IPS DF 19.7 (cell line): ENCODE results near the gene MYO1E.

Experiments
- DNase-seq: peaks from one replicate; pipeline ENCODE4 v3.0.0-alpha.2; 2013; ENCODE audit warnings: low read depth, low spot score

MYO1E gene

GRCh38 chr15:59266028-59266427 lies 106.6 kb downstream of the MYO1E start:
- no peak for DNase-seq

DNA sequence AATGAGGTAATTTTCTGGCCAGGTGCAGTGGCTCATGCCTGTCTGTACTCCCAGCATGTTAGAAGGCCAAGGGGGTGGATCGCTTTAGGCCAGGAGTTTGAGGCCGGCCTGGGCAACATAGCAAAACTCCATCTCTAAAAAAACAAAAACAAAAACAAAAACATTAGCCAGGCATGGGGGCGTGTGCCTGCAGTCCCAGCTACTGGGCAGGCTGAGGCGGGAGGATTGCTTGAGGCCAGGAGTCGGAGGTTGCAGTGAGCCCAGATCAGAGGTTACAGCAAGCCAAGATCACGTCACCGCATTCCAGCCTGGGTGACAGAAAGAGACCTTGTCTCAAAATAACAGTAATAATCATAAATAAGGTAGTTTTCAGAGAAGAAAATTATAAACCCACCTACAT lies 110.4 kb downstream of the MYO1E start:
- DNase-seq = no peak

GRCh38 chr15:59260090-59260489 lies 112.6 kb downstream of the MYO1E start:
- DNase-seq = no peak

- no peak for DNase-seq
These were observed 113.3 kb downstream of the MYO1E start for GRCh38 chr15:59259137-59259943.

- no peak for DNase-seq
These were observed 114.4 kb downstream of the MYO1E start for GRCh38 chr15:59258317-59258716.

DNA sequence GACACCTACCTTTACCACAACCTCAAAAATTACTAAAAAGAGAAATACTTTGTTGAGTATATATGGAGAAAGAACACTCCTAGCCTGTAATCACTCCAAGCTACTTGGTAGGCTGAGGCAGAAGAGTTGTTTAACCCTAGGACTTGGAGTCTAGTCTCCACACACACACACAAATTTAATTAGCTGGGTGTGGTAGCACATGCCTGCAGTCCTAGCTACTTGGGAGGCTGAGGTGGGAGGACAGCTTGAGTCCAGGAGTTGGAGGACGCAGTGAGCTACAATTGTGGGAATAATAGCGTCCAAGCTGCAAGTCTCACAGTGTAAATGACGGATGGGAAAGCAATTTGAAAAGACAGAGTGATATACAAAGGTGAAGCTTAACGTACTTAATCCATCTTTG lies 115.5 kb downstream of the MYO1E start:
- no peak for DNase-seq

GRCh38 chr15:59256482-59256881 lies 116.2 kb downstream of the MYO1E start:
- no peak for DNase-seq

- DNase-seq = no peak
These were observed 116.9 kb downstream of the MYO1E start for GRCh38 chr15:59255680-59256336.

- DNase-seq = no peak
These were observed 120.5 kb downstream of the MYO1E start for GRCh38 chr15:59252137-59252536.

GRCh38 chr15:59251001-59251845 lies 121.4 kb downstream of the MYO1E start:
- no peak for DNase-seq

DNA sequence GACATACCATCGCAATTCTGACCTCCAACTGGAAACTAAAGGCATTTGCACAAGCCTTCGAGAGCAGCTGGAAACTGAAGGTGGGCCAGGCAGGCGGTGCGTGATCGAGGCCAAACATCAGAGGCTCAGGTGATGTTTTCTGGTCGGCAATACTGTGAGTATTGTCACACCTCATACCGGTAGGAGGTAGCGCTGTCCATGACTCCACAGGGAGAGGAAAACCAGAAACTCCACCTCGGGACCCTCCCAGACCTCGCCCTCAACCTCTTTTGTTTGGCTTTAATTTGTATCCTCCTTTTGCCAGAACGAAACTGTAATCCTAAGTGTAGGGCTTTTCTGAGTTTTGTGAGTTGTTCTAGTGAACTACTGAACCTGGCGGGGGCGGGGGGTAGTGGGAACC lies 122.4 kb downstream of the MYO1E start:
- DNase-seq = no peak

DNA sequence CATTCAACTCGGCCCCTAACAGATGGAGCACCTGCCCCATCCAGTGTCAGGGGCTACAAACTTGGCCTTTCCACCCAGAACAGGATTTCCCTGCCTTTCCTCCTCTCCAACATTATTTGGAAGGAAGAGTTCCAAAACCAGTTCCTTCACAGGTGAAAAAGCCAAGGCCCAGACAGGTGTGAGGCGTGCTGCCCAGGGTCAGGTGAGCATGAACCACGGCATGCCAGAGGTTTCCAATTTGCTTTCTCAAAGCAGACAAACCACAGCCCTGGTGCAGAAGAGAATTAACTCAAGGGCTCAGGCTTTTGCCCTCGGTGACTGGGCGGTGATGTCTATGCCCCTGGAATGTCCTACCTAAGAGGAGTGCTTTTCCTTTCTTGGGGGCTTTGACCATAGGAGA lies 122.9 kb downstream of the MYO1E start:
- DNase-seq = no peak

DNA sequence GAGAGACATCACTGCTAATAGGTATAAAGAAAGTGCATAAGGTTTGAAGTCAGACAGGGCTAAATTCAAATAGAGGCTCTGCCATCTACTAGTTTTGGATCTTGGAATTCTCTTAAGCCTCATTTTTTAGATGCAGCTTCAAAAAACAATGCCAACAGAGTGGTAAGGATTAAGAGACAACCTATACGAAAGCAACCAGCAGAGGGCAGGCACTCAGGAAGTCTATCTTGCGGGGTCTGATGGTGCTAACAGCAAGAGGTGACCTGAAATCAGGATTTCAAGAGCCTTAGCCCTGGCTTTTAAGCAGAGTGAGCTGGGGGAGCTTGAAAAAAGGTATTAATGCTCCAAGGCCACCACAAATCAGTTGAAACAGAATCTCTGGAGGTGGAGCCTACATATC lies 125.3 kb downstream of the MYO1E start:
- peak; percentile 64 for DNase-seq

DNA sequence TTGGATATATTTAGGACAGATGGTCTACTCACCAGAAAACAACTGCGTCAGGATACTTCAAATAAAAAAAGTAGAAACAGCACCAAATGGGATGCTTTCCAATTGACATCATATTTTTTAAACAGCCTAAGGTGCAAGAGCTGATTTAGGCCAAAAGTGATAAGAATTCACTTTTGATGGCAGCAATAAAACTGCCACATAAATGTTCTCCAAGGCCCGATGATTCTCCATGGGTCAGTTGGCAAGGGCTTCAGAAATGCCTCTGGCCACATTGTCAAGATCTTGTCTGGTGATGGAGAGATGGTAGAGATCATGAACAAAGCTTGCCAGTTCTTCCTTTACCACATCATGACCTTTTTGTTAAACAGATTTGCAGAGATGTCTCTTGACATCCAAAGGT lies 127.1 kb downstream of the MYO1E start:
- DNase-seq = no peak

DNA sequence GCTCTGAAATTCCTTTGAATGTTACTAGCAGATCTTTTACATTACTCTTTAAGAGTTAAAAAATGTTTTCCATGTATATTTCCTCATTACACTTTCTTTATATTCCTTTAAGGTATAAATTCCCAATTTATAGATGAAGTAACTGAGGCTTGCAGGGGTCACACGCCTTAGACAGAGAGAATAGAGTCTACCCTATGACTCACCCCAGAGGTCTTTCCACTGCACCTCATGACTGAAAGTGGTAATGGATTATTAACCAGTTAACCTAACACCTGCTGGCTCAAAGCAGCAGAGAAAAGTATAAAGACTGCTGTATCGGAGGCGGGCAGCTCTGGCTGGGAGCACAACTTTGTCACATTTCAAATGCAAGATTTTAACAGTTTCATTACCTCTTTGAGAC lies 128.3 kb downstream of the MYO1E start:
- DNase-seq = no peak

GRCh38 chr15:59243622-59244021 lies 129.0 kb downstream of the MYO1E start:
- DNase-seq = no peak

DNA sequence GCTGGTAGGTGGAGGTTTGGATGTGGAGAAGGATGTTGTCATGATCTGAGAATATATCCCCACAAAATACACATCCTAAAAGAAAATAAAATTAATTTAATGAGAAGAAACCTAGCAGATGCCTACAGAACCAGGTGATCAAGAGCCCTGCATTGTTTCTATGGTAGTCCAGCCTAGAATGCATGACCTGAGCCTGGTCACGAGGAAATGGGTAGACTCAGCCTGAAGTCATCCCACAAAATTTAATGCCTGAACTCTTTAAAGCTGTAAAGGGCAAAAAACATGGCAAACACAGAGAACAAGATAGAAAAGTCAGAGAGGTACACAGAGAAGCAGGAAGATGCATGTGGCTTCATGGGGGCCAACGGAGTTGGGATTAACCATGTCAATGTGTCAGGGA lies 130.0 kb downstream of the MYO1E start:
- no peak for DNase-seq

- DNase-seq = no peak
These were observed 132.6 kb downstream of the MYO1E start for GRCh38 chr15:59240036-59240435.

GRCh38 chr15:59237924-59238331 lies 134.7 kb downstream of the MYO1E start:
- no peak for DNase-seq

- no peak for DNase-seq
These were observed 135.4 kb downstream of the MYO1E start for GRCh38 chr15:59237119-59237855.

DNA sequence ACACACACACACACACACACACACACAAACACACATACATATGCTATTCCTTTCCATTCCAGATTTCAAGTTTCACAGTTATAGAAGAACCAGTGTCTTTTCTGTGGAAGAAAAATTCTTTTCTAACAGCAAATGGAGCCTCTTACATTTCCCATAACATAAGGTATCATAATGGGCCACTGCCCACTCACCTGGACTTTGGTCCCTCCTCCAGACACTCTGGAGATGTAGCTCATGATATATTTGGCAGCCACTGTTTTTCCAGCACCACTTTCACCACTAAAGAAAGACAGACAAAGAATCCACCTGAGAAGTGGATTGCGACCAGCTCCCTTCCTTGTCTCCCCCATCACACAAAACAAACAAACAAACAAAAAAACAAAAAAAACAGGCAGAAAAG lies 136.3 kb downstream of the MYO1E start:
- DNase-seq = no peak

DNA sequence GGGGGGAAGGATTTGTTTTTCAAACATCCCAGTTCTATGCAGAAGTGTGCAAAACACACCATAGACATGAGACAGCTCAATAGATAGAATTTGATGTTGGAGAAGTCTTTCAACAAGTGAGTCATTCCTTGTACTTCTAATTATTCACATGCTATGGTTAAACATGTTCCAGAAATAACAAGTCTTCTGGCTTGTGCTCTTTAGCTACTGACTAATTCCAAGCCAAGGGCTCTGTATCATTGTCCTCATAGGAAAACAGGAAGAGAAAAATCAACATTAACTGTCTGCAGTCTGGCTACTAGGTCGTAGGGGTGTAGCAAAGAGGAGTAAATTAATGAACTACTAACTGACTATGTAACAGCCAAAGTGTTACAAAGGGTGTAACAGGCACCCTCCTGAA lies 140.2 kb downstream of the MYO1E start:
- DNase-seq = no peak
